Measurements from ENCODE around the gene PAF1.

DNA sequence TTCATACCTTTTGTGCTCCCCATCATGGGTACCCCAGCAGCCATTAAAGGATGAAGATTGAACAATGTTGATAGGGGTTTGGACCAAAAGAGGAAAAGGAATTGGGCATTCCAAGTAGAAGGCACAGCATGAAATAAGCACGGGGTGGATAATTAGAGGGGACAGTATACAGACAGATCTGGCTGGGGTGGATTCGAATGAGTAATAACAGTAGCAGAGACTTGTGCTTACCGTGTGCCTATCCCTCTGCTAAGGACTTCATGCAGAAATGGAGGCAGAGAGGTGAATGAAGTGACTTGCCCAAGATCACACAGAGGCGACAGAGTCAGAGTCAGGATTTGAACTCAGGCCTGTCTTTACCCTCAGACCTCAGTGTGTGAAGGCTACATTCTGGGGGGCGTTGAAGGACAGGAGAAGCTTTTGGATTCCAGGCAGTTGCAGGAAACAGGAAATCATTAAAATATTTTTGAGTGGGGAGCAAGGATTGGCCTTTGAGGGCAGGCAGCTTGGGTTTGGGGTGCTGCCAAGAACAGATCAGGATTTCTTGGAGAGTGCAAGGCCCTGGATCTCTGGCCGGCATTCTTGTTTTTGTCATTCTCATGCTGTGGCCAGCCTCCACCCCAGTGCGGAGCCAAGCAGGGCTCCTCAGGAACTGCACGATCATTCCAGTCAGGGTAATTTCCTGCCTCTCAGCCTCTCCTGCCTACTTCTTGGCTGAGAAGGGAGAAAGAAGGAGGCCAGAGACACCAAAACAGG lies 18.7 kb downstream of the PAF1 start:
- no peak for TF ChIP-seq CTCF (IDR thresholded peaks at IDR 0.05; ENCODE audit: borderline replicate concordance, extremely low read depth, low read length, poor library complexity, severe bottlenecking)
- TF ChIP-seq EZH2 (IDR thresholded peaks at IDR 0.05; ENCODE audit: borderline replicate concordance, low read depth, low read length, severe bottlenecking) = no peak

Data from DND-41 (cell line).